GM23338 (cell line): ENCODE data around the gene KLK7. TPM values are rescaled to one million over a fixed set of nuclear protein-coding genes. Genes with fewer than 3 reads are reported as not detected.
A peak's percentile ranks its signal among the peaks of the same experiment; 100 is the strongest.

Experiments used
- ATAC-seq: fragments of 200-7000 bp; cut with Tn5 transposase; 3 replicates; pipeline ENCODE4 v1.9.1; 2020
- DNase-seq: peaks from one replicate; pipeline ENCODE4 v3.0.0-alpha.2; 2015; ENCODE audit warnings: low spot score
- H2AFZ ChIP-seq: fragments of 200-600 bp; sonication (generic); 2 replicates; pipeline ENCODE4 v1.8.0; 2016; ENCODE audit warnings: antibody characterized with exemption, mild to moderate bottlenecking, moderate library complexity
- H3F3A ChIP-seq: fragments of 200-600 bp; sonication (generic); replicated peaks from 2 replicates; pipeline ENCODE4 v1.8.0; 2017; ENCODE audit warnings: antibody characterized with exemption, mixed run types, low read depth
- H3K27ac ChIP-seq: fragments of 200-600 bp; sonication (generic); 2 replicates; pipeline ENCODE4 v1.6.1; 2016; ENCODE audit warnings: low read depth
- H3K27me3 ChIP-seq: fragments of 200-600 bp; sonication (generic); 2 replicates; pipeline ENCODE4 v1.8.0; 2016; ENCODE audit warnings: mild to moderate bottlenecking, mixed run types, moderate library complexity; ENCODE audit not compliant: insufficient read depth
- H3K36me3 ChIP-seq: fragments of 200-600 bp; sonication (generic); 2 replicates; pipeline ENCODE4 v1.8.0; 2016; ENCODE audit warnings: mild to moderate bottlenecking; ENCODE audit not compliant: insufficient read depth
- H3K4me1 ChIP-seq: fragments of 200-600 bp; sonication (generic); 2 replicates; pipeline ENCODE4 v1.8.0; 2016; ENCODE audit warnings: mild to moderate bottlenecking, moderate library complexity; ENCODE audit not compliant: insufficient read depth
- H3K4me2 ChIP-seq: fragments of 200-600 bp; sonication (generic); 2 replicates; pipeline ENCODE4 v1.7.1; 2017; ENCODE audit warnings: mixed run types
- H3K4me3 ChIP-seq: fragments of 200-600 bp; sonication (generic); 2 replicates; pipeline ENCODE4 v1.6.1; 2016; ENCODE audit warnings: mixed run types
- H3K79me2 ChIP-seq: fragments of 200-600 bp; sonication (generic); replicated peaks from 2 replicates; pipeline ENCODE4 v1.8.0; 2017; ENCODE audit warnings: mild to moderate bottlenecking; ENCODE audit not compliant: insufficient read depth
- H3K9me2 ChIP-seq: fragments of 200-600 bp; sonication (generic); 2 replicates; pipeline ENCODE4 v1.8.0; 2017; ENCODE audit not compliant: insufficient read depth
- H4K20me1 ChIP-seq: fragments of 200-600 bp; sonication (generic); replicated peaks from 2 replicates; pipeline ENCODE4 v1.8.0; 2017; ENCODE audit warnings: mild to moderate bottlenecking; ENCODE audit not compliant: insufficient read depth
- H3K27ac Mint-ChIP-seq: 2 replicates; pipeline ENCODE4 v1.8.0; 2020; ENCODE audit warnings: inconsistent platforms, mild to moderate bottlenecking, moderate library complexity, mixed read lengths
- H3K27me3 Mint-ChIP-seq: 3 replicates; pipeline ENCODE4 v1.8.0; 2022; ENCODE audit warnings: low read depth, mild to moderate bottlenecking, moderate library complexity, mixed read lengths, inconsistent platforms; ENCODE audit not compliant: insufficient read depth, poor library complexity
- H3K36me3 Mint-ChIP-seq: 3 replicates; pipeline ENCODE4 v1.8.0; 2021; ENCODE audit warnings: low read depth, mild to moderate bottlenecking, inconsistent platforms, moderate library complexity, mixed read lengths
- H3K4me1 Mint-ChIP-seq: 3 replicates; pipeline ENCODE4 v1.8.0; 2020; ENCODE audit warnings: mild to moderate bottlenecking, inconsistent platforms, mixed read lengths
- H3K4me3 Mint-ChIP-seq: 3 replicates; pipeline ENCODE4 v1.8.0; 2021; ENCODE audit warnings: moderate library complexity, mild to moderate bottlenecking, inconsistent platforms, mixed read lengths
- H3K9me3 Mint-ChIP-seq: 3 replicates; pipeline ENCODE4 v1.8.0; 2020; ENCODE audit warnings: moderate library complexity, mild to moderate bottlenecking, inconsistent platforms, mixed read lengths
- CREB1 ChIP-seq: fragments of 250-450 bp; sonication (Bioruptor Pico); IDR thresholded peaks from 2 replicates; pipeline ENCODE4 v1.5.0; 2020; ENCODE audit warnings: low read depth, mild to moderate bottlenecking, moderate library complexity
- EZH2 ChIP-seq: fragments of 200-600 bp; sonication (generic); IDR thresholded peaks from one replicate; pipeline ENCODE4 v1.8.0; 2017; ENCODE audit warnings: antibody characterized with exemption, mild to moderate bottlenecking, low read depth; ENCODE audit not compliant: unreplicated experiment
- EZH2phosphoT487 ChIP-seq: fragments of 200-600 bp; sonication (generic); IDR thresholded peaks from one replicate; pipeline ENCODE4 v1.8.1; 2018; ENCODE audit warnings: antibody characterized with exemption; ENCODE audit not compliant: unreplicated experiment
- JUNB ChIP-seq: IDR thresholded peaks from one replicate; pipeline ENCODE4 v1.6.1; 2016; ENCODE audit warnings: antibody characterized with exemption; ENCODE audit not compliant: unreplicated experiment
- NANOG ChIP-seq: IDR thresholded peaks from 2 replicates; pipeline ENCODE4 v1.6.1; 2016; ENCODE audit warnings: antibody characterized with exemption, borderline replicate concordance
- POLR2AphosphoS5 ChIP-seq: IDR thresholded peaks from 2 replicates; pipeline ENCODE4 v1.6.1; 2016; ENCODE audit warnings: antibody characterized with exemption, low read depth
- STAT1 ChIP-seq: IDR thresholded peaks from one replicate; pipeline ENCODE4 v1.6.1; 2016; ENCODE audit warnings: antibody characterized with exemption; ENCODE audit not compliant: unreplicated experiment
- ZNF114 ChIP-seq: fragments of 250-450 bp; sonication (Bioruptor Pico); IDR thresholded peaks from 2 replicates; pipeline ENCODE4 v1.5.0; 2020; ENCODE audit warnings: mild to moderate bottlenecking, moderate library complexity
- ZNF331 ChIP-seq: fragments of 250-450 bp; sonication (Bioruptor Pico); IDR thresholded peaks from 2 replicates; pipeline ENCODE4 v1.5.0; 2020; ENCODE audit warnings: low read depth, mild to moderate bottlenecking, moderate library complexity
- polyA plus RNA-seq: library from polyadenylated mRNA; unstranded; fragments of >200 nt; fragmentation: Nextera tagmentation; extraction: Ambion mirVana; gene quantifications from 2 replicates; pipeline ENCODE4 v1.2.1, GENCODE V29; 2016
- total RNA-seq: library from RNA; depleted of rRNA; stranded (reverse); fragments of >200 nt; shearing (Covaris generic); gene quantifications from 2 replicates; pipeline ENCODE4 v1.2.3, GENCODE V29; 2014
- TF ChIP-seq, protein P1 (sequence below): IDR thresholded peaks from one replicate; pipeline ENCODE4 v1.6.1; 2018; ENCODE audit warnings: antibody characterized with exemption; ENCODE audit not compliant: unreplicated experiment
- TF ChIP-seq, protein P2 (sequence below): IDR thresholded peaks from 2 replicates; pipeline ENCODE4 v1.6.1; 2016; ENCODE audit warnings: antibody characterized with exemption

Gene KLK7
- total and polyA plus RNA-seq, 2 experiments from 2014 or later, result 1.1 to 1.4 TPM

DNA sequence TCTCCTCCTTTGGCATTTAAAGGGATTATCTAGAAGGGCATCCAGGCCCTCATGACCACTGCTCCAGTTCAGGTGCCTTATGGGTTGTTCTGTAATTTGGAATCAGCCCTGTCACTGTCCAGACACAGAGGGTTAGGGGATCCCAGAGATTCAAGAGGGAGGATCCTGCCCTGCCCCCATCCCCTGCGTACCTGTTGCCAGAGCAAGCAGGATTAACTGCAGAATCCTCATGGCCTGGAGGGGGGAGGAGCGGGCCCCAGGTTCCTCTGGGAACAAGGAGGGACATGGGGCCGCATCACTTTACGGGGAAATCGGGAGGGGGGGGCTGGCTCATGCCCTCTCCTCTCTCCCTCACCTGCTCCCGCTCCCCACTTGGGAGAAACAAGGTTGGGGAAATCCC is 41.7 kb upstream of the KLK7 start:
- H3K27ac ChIP-seq, result no peak overlapping the region
- H3K27ac Mint-ChIP-seq, result no peak overlapping the region

DNA sequence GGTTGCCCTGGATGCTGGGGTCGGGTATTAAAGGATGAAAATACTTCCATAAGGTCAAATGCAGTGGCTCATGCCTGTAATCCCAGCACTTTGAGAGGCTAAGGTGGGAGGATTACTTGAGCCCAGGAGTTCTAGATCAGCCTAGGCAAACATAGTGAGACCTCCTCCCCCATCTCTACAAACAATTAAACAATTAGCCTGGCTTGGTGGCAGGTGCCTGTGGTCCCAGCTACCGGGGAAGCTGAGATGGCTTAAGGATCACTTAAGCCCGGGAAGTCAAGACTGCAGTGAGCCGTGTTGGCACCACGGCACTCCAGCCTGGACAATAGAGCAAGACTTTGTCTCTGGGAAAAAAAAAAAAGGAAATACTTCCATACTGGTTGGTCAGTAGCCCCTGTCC is 41.2 kb upstream of the KLK7 start:
- H3K4me1 Mint-ChIP-seq, result peaks cover 37% of the 10 kb centered on the region
- H3K9me2 ChIP-seq, result peaks cover 7% of the 10 kb centered on the region; the same call in 1 of the 2 replicates
- H4K20me1 ChIP-seq, result no peaks in the 10 kb centered on the region
- H3K4me3 Mint-ChIP-seq, result no peak overlapping the region
- no peak overlapping the region for H3K27ac Mint-ChIP-seq
- no peaks in the 10 kb centered on the region; the same call in 2 of the 3 replicates for H3K9me3 Mint-ChIP-seq
- H3K4me2 ChIP-seq, result no peak overlapping the region
- DNase-seq (no peak), ATAC-seq (no peak)
- H2AFZ ChIP-seq, result no peak overlapping the region
- peaks cover 5% of the 10 kb centered on the region; the same call in 1 of the 2 replicates for H3K4me1 ChIP-seq
- H3K36me3 Mint-ChIP-seq, result peaks cover 3% of the 10 kb centered on the region; the same call in 1 of the 3 replicates
- no peaks in the 10 kb centered on the region for H3F3A ChIP-seq
- no peak overlapping the region for H3K4me3 ChIP-seq
- H3K27ac ChIP-seq, result no peak overlapping the region
- H3K36me3 ChIP-seq, result no peaks in the 10 kb centered on the region
- peaks cover 2% of the 10 kb centered on the region; the same call in 1 of the 2 replicates for H3K27me3 ChIP-seq
- H3K27me3 Mint-ChIP-seq, result peaks cover 18% of the 10 kb centered on the region
- no peaks in the 10 kb centered on the region for H3K79me2 ChIP-seq
- TF ChIP-seq EZH2phosphoT487 (no peak), NANOG (no peak), POLR2AphosphoS5 (no peak), ZNF331 (CRISPR knock-in tag) (no peak), STAT1 (no peak), JUNB (no peak), EZH2 (no peak), ZNF114 (CRISPR knock-in tag) (no peak)
- TF ChIP-seq, protein P1, sequence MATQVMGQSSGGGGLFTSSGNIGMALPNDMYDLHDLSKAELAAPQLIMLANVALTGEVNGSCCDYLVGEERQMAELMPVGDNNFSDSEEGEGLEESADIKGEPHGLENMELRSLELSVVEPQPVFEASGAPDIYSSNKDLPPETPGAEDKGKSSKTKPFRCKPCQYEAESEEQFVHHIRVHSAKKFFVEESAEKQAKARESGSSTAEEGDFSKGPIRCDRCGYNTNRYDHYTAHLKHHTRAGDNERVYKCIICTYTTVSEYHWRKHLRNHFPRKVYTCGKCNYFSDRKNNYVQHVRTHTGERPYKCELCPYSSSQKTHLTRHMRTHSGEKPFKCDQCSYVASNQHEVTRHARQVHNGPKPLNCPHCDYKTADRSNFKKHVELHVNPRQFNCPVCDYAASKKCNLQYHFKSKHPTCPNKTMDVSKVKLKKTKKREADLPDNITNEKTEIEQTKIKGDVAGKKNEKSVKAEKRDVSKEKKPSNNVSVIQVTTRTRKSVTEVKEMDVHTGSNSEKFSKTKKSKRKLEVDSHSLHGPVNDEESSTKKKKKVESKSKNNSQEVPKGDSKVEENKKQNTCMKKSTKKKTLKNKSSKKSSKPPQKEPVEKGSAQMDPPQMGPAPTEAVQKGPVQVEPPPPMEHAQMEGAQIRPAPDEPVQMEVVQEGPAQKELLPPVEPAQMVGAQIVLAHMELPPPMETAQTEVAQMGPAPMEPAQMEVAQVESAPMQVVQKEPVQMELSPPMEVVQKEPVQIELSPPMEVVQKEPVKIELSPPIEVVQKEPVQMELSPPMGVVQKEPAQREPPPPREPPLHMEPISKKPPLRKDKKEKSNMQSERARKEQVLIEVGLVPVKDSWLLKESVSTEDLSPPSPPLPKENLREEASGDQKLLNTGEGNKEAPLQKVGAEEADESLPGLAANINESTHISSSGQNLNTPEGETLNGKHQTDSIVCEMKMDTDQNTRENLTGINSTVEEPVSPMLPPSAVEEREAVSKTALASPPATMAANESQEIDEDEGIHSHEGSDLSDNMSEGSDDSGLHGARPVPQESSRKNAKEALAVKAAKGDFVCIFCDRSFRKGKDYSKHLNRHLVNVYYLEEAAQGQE, result no peak
- TF ChIP-seq, protein P2, sequence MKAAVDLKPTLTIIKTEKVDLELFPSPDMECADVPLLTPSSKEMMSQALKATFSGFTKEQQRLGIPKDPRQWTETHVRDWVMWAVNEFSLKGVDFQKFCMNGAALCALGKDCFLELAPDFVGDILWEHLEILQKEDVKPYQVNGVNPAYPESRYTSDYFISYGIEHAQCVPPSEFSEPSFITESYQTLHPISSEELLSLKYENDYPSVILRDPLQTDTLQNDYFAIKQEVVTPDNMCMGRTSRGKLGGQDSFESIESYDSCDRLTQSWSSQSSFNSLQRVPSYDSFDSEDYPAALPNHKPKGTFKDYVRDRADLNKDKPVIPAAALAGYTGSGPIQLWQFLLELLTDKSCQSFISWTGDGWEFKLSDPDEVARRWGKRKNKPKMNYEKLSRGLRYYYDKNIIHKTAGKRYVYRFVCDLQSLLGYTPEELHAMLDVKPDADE, result no peak

More for the DNA sequence above, 41.7 kb upstream of the KLK7 start:
- Mint-ChIP-seq H3K36me3 (peaks cover 3% of the 10 kb centered on the region; the same call in 1 of the 3 replicates), H3K4me3 (no peak overlapping the region), H3K9me3 (no peaks in the 10 kb centered on the region; the same call in 2 of the 3 replicates), H3K27me3 (peaks cover 19% of the 10 kb centered on the region), H3K4me1 (peaks cover 36% of the 10 kb centered on the region)
- no peak for DNase-seq
- Histone ChIP-seq H3K4me2 (no peak overlapping the region), H3K4me1 (peaks cover 5% of the 10 kb centered on the region; the same call in 1 of the 2 replicates), H3F3A (no peaks in the 10 kb centered on the region), H3K27me3 (no peaks in the 10 kb centered on the region), H3K4me3 (no peak overlapping the region), H2AFZ (no peak overlapping the region), H3K9me2 (peaks cover 7% of the 10 kb centered on the region; the same call in 1 of the 2 replicates), H3K79me2 (no peaks in the 10 kb centered on the region), H3K36me3 (no peaks in the 10 kb centered on the region), H4K20me1 (no peaks in the 10 kb centered on the region)
- TF ChIP-seq STAT1, result no peak
- TF ChIP-seq ZNF114 (CRISPR knock-in tag), result no peak
- no peak for TF ChIP-seq CREB1 (CRISPR knock-in tag)
- TF ChIP-seq, protein P2, result no peak
- TF ChIP-seq POLR2AphosphoS5, result no peak
- no peak for TF ChIP-seq ZNF331 (CRISPR knock-in tag)
- TF ChIP-seq, protein P1, result no peak
- no peak for TF ChIP-seq EZH2
- TF ChIP-seq JUNB, result no peak
- TF ChIP-seq NANOG, result no peak
- ATAC-seq, result peak; percentile 11; the same call in 2 of the 3 replicates
